ENCODE data around the gene BRSK2.
"Not testable (repeated sequence)": the region's sequence is repeated elsewhere in the genome, so short reads cannot be mapped to it uniquely, and the experiment has no call there.

BRSK2 gene

GRCh38 chr11:1501421-1502167 lies 111.9 kb downstream of the BRSK2 start:
- no peak for ATAC-seq

GRCh38 chr11:1502168-1502953 lies 112.6 kb downstream of the BRSK2 start:
- no peak for ATAC-seq

- ATAC-seq: no peak
These were observed 113.4 kb downstream of the BRSK2 start for GRCh38 chr11:1502954-1503707.

- no peak for ATAC-seq
These were observed 114.0 kb downstream of the BRSK2 start for GRCh38 chr11:1503708-1504104.

GRCh38 chr11:1504138-1504537 lies 114.4 kb downstream of the BRSK2 start:
- no peak for ATAC-seq

GRCh38 chr11:1504581-1505290 lies 115.0 kb downstream of the BRSK2 start:
- ATAC-seq: no peak

GRCh38 chr11:1505480-1505879 lies 115.7 kb downstream of the BRSK2 start:
- no peak for ATAC-seq

- no peak for ATAC-seq
These were observed 117.2 kb downstream of the BRSK2 start for GRCh38 chr11:1506981-1507380.

- ATAC-seq: no peak
These were observed 117.8 kb downstream of the BRSK2 start for GRCh38 chr11:1507381-1508140.

- ATAC-seq: no peak
These were observed 118.8 kb downstream of the BRSK2 start for GRCh38 chr11:1508491-1508891.

GRCh38 chr11:1508986-1509385 lies 119.3 kb downstream of the BRSK2 start:
- ATAC-seq: no peak

- ATAC-seq: no peak
These were observed 120.0 kb downstream of the BRSK2 start for GRCh38 chr11:1509626-1510255.

- ATAC-seq: not testable (repeated sequence)
These were observed 120.6 kb downstream of the BRSK2 start for GRCh38 chr11:1510351-1510750.

GRCh38 chr11:1510928-1511327 lies 121.2 kb downstream of the BRSK2 start:
- ATAC-seq: no peak

GRCh38 chr11:1511937-1512496 lies 122.3 kb downstream of the BRSK2 start:
- ATAC-seq: no peak
